ENCODE data around the gene NFKBIE. TPM values are rescaled to one million over a fixed set of nuclear protein-coding genes. Genes with fewer than 3 reads are reported as not detected.
A peak's percentile ranks its signal among the peaks of the same experiment; 100 is the strongest.

Gene NFKBIE
- total RNA-seq, 1 experiment from 2014 or later = 6.0 TPM

DNA sequence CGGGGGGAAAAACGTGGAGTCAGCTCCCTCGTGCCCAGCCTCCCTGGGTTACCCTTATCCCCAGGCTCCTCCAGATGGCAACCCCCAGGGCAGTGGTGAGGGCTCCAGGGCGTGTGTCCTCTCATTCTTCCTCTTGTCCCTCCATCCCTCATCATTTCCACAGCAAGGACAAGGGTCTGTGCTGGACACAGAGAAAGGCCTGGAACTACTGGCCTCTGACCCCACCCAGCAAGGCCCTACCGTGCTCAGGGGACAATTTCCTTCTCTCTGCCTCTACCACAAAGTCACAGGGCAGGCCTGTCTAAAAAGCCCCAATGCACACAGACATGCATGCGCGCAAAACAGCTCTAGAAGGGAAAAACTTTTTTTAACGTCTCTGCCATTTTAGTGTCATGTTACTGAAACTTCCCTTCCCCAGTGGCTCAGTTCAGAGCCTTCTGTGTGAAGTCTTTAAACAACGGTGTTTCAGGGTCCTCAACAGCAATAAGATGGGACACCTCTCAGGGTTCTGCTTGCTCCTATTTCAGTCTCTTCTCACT, 7.0 kb downstream of the NFKBIE start:
- Mint-ChIP-seq H3K27ac (ENCODE audit: low read depth, unreplicated experiment) (peak overlapping the region; percentile 57), H3K27me3 (ENCODE audit: insufficient read depth, unreplicated experiment) (no peaks in the 10 kb centered on the region), H3K4me1 (ENCODE audit: insufficient read depth, unreplicated experiment) (peaks cover 50% of the 10 kb centered on the region), H3K4me3 (ENCODE audit: unreplicated experiment) (peak overlapping the region; percentile 84), H3K36me3 (ENCODE audit: insufficient read depth, unreplicated experiment) (peaks cover 41% of the 10 kb centered on the region), H3K9me3 (ENCODE audit: unreplicated experiment) (no peaks in the 10 kb centered on the region)
- DNase-seq (ENCODE audit: unreplicated experiment) = no peak
- ChIA-PET CTCF (interaction anchor here (0.6 to 1.2 kb wide), 7 partner anchors 10 to 1119 kb away, joined by 3 to 5 read pairs (median 3); no protein-coding TSS in a partner anchor), POLR2A (interaction anchor here (1.0 kb wide), 1 partner anchor 11 kb away, joined by 5 read pairs; the partner anchor contains the start of gene HSP90AB1)
- no TSS peak for BruUV-seq (replicated peaks)
- TF ChIP-seq, protein P1, sequence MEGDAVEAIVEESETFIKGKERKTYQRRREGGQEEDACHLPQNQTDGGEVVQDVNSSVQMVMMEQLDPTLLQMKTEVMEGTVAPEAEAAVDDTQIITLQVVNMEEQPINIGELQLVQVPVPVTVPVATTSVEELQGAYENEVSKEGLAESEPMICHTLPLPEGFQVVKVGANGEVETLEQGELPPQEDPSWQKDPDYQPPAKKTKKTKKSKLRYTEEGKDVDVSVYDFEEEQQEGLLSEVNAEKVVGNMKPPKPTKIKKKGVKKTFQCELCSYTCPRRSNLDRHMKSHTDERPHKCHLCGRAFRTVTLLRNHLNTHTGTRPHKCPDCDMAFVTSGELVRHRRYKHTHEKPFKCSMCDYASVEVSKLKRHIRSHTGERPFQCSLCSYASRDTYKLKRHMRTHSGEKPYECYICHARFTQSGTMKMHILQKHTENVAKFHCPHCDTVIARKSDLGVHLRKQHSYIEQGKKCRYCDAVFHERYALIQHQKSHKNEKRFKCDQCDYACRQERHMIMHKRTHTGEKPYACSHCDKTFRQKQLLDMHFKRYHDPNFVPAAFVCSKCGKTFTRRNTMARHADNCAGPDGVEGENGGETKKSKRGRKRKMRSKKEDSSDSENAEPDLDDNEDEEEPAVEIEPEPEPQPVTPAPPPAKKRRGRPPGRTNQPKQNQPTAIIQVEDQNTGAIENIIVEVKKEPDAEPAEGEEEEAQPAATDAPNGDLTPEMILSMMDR (IDR thresholded peaks at IDR 0.05; ENCODE audit: unreplicated experiment) = no peak
- intact Hi-C loops (cut with micrococcal nuclease) = no loop called here

DNA sequence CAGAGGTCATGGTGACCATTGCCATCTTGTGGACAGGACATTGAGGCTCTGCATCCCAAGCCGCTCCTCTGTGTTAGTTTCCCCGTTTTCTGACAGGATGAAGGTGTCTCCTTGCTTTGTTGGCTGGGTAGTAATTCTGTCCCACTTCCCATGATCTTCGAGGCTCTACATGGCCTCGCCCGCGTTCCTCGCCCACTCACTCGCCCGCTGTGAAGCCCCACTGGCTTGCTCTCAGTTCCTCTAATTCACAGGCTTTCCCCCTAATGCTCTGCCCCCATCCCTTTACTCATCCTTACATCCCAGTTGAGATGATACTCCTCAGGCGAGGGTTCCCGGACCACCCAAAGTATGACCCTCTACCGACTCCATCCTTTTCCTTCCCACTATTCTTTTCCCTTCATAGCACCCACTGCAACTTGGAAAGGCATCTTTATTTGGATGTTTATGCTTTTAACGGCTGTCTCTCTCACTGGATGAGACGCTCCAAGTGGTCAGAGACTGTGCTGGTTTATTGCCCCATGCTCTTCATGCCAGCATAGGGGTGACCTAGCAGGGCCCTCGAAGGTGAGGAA, 7.5 kb downstream of the NFKBIE start:
- no TSS peak for BruUV-seq (replicated peaks)
- Mint-ChIP-seq H3K27ac (ENCODE audit: low read depth, unreplicated experiment) (peak overlapping the region; percentile 57), H3K9me3 (ENCODE audit: unreplicated experiment) (no peaks in the 10 kb centered on the region), H3K36me3 (ENCODE audit: insufficient read depth, unreplicated experiment) (peaks cover 47% of the 10 kb centered on the region), H3K27me3 (ENCODE audit: insufficient read depth, unreplicated experiment) (no peaks in the 10 kb centered on the region), H3K4me1 (ENCODE audit: insufficient read depth, unreplicated experiment) (peaks cover 50% of the 10 kb centered on the region), H3K4me3 (ENCODE audit: unreplicated experiment) (peak overlapping the region; percentile 84)
- ChIA-PET POLR2A (interaction anchor here (1.0 to 3.0 kb wide), 4 partner anchors 11 to 132 kb away, joined by 4 to 121 read pairs (median 7); partner anchors contain the start of gene HSP90AB1), CTCF (interaction anchor here (0.7 to 1.9 kb wide), 11 partner anchors 10 to 162 kb away, joined by 3 to 14 read pairs (median 4); partner anchors contain the start of genes AARS2 and HSP90AB1)
- intact Hi-C loops (cut with micrococcal nuclease) = loop anchor here (1.0 kb wide), 1 partner anchor 37 kb away; no protein-coding TSS in a partner anchor
- TF ChIP-seq, protein P1 (IDR thresholded peaks at IDR 0.05; ENCODE audit: unreplicated experiment) = no peak
- DNase-seq (ENCODE audit: unreplicated experiment) = no peak

DNA sequence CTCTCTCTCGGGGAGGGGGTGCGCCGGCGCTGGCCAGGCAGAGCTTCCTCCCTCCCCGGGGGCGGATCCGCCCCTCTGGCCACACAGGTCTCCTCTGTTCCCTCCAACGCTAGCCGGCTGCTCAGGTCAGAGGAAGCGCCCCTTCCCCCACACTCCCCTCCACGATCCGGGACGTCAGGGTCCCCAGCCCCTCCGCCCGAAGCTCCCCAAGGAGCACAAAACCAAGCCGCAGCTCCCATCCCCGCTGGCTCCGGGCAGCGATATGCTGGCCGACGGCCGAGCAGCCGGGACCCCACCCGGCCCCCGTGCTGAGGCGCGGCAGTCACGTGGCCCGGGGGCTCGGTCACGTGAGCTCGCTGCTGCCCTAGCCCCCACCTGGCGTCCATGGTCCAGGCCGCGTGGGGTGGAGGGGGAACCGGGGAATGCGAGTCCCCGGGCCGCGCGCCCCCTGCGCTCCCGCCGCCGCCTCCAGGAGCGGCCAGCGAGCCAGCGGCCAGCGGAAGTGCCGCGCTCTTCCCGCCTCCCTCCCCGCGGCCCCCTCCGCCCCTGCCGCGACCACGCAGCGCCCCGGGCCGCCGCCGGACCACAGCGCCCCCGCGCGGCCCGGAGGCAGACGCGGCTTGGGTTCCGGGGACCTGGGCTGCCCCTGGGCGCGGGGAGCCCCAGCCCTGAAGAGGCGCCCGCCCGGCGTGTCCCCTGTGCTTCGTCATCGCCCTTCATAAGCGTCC, 8.2 kb downstream of the NFKBIE start, which contains the start of gene SLC35B2:
Gene SLC35B2 (minus strand): TSS at position 504 of the 728 bp plus-strand sequence. CDS start 118 bp downstream, at position 386.
- BruUV-seq (replicated peaks) = no TSS peak
- POLR2A ChIA-PET = interaction anchor here (0.5 to 3.0 kb wide), 19 partner anchors 8 to 1511 kb away, joined by 3 to 121 read pairs (median 4); partner anchors contain the start of genes AARS2, HSP90AB1, MAD2L1BP and NFKBIE
- H3K4me1 Mint-ChIP-seq (ENCODE audit: insufficient read depth, unreplicated experiment) = peaks cover 50% of the 10 kb centered on the region
- H3K27me3 Mint-ChIP-seq (ENCODE audit: insufficient read depth, unreplicated experiment) = no peaks in the 10 kb centered on the region
- CTCF ChIA-PET = interaction anchor here (0.6 to 4.5 kb wide), 31 partner anchors 9 to 480 kb away, joined by 3 to 33 read pairs (median 4); partner anchors contain the start of genes AARS2, HSP90AB1 and SLC29A1
- H3K9me3 Mint-ChIP-seq (ENCODE audit: unreplicated experiment) = no peaks in the 10 kb centered on the region
- H3K27ac Mint-ChIP-seq (ENCODE audit: low read depth, unreplicated experiment) = peak within 1 kb of the TSS; percentile 57
- H3K4me3 Mint-ChIP-seq (ENCODE audit: unreplicated experiment) = peak within 1 kb of the TSS; percentile 84
- TF ChIP-seq, protein P1 (IDR thresholded peaks at IDR 0.05; ENCODE audit: unreplicated experiment) = peak; percentile 78
- peak; percentile 47 for DNase-seq (ENCODE audit: unreplicated experiment)
- peaks cover 53% of the 10 kb centered on the region for H3K36me3 Mint-ChIP-seq (ENCODE audit: insufficient read depth, unreplicated experiment)
- intact Hi-C loops (cut with micrococcal nuclease) = loop anchor here (1.0 kb wide), 1 partner anchor 36 kb away; no protein-coding TSS in a partner anchor
